Frontal cortex (tissue), 4 donors: Measurements from ENCODE around the gene RBSN. TPM values are rescaled to one million over a fixed set of nuclear protein-coding genes. Genes with fewer than 3 reads are reported as not detected.

Source experiments
- DNase-seq, 2 donors: peaks; one replicate each; pipeline ENCODE4 v3.0.0; 2012; ENCODE audit warnings: low spot score in 2 of 2
- FAIRE-seq: peaks from 2 replicates; lab custom pipeline; 2012; peaks lifted over from hg19 to GRCh38; lab: Jason Lieb, UNC
- total RNA-seq: library from RNA; depleted of rRNA; stranded (reverse); fragments of >200 nt; gene quantifications from one replicate; pipeline ENCODE4 v1.2.3, GENCODE V29; 2014
- donor health status: control.
- donor health status: control.
- donor health status: control.

The RBSN gene
- total RNA-seq, 1 donor from 2014 or later: 71.7 TPM

- no peak for DNase-seq
- no peak for FAIRE-seq
Measured at GRCh38 chr3:15032650-15033049, 66.3 kb downstream of the RBSN start.

- FAIRE-seq: no peak
- no peak for DNase-seq
Measured at GRCh38 chr3:15029625-15030024, 69.3 kb downstream of the RBSN start.

GRCh38 chr3:15023719-15024118 lies 75.2 kb downstream of the RBSN start:
- DNase-seq (no peak), FAIRE-seq (no peak)

GRCh38 chr3:15023249-15023648 lies 75.7 kb downstream of the RBSN start:
- DNase-seq (no peak), FAIRE-seq (no peak)

Other genes with a start within 250 kb of the RBSN start
- 59.5 TPM for gene NR2C2, start 151.6 kb downstream of the RBSN start, total RNA-seq
- 15.5 TPM for gene MRPS25, start 33.8 kb downstream of the RBSN start, total RNA-seq
- 45.7 TPM for gene CAPN7, start 107.1 kb upstream of the RBSN start, total RNA-seq
- 67.7 TPM for gene SH3BP5, start 233.4 kb upstream of the RBSN start, total RNA-seq